GM12864 (cell line): Measurements from ENCODE around the gene PDE8A.

Source experiments
- DNase-seq: peaks from one replicate; pipeline ENCODE4 v3.0.0-alpha.2; 2011; ENCODE audit warnings: low read depth
- H3K4me3 ChIP-seq: 2 replicates; pipeline ENCODE4 v1.5.1; 2011; ENCODE audit warnings: mild to moderate bottlenecking, low read depth, low read length, control low read depth
- TF ChIP-seq, protein P1 (sequence below): IDR thresholded peaks from 2 replicates; pipeline ENCODE4 v1.5.1; 2011; ENCODE audit warnings: low read depth, mild to moderate bottlenecking, moderate library complexity, low read length, control low read depth, inconsistent platforms; ENCODE audit errors: missing control alignments

The PDE8A gene

DNA sequence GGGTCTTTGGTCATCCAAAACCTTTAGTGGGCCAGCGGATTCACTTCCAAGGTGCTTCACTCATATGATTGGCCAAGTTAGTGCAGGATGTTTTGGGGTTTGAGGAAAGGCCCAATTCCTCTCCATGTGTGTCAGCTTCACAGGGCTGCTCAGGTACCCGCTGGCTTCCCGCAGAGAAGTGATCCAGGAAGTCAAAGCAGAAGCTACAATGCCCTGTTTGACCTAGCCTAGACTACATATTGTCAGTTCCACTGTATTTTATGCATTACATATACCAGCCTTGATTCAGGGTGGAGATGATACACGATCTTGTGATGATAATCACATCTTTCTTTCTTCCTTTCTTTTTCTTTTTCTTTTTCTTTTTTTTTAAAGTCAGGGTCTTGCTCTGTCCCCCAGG lies 32.1 kb downstream of the PDE8A start:
- TF ChIP-seq, protein P1, sequence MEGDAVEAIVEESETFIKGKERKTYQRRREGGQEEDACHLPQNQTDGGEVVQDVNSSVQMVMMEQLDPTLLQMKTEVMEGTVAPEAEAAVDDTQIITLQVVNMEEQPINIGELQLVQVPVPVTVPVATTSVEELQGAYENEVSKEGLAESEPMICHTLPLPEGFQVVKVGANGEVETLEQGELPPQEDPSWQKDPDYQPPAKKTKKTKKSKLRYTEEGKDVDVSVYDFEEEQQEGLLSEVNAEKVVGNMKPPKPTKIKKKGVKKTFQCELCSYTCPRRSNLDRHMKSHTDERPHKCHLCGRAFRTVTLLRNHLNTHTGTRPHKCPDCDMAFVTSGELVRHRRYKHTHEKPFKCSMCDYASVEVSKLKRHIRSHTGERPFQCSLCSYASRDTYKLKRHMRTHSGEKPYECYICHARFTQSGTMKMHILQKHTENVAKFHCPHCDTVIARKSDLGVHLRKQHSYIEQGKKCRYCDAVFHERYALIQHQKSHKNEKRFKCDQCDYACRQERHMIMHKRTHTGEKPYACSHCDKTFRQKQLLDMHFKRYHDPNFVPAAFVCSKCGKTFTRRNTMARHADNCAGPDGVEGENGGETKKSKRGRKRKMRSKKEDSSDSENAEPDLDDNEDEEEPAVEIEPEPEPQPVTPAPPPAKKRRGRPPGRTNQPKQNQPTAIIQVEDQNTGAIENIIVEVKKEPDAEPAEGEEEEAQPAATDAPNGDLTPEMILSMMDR: no peak
- H3K4me3 ChIP-seq: no peak overlapping the region
- DNase-seq: no peak

DNA sequence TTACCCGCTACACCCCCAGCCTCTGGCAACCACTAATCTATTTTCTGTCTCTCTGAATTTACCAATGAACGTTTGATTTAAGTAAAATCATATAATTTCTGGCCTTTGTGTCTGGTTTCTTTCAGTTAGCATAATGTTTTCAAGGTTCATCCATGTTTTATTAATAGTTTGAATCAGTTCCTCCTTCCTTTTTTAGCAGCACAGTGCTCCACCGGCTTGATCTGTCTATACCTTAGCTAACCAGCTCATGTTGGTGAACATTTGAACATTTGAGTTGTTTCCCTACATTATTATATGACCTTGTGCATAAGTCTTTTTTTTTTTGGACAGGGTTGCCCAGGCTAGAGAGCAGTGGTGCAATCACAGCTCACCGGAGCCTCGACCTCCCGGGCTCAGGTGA lies 33.3 kb downstream of the PDE8A start:
- no peak for DNase-seq
- no peak overlapping the region for H3K4me3 ChIP-seq
- TF ChIP-seq, protein P1: no peak

DNA sequence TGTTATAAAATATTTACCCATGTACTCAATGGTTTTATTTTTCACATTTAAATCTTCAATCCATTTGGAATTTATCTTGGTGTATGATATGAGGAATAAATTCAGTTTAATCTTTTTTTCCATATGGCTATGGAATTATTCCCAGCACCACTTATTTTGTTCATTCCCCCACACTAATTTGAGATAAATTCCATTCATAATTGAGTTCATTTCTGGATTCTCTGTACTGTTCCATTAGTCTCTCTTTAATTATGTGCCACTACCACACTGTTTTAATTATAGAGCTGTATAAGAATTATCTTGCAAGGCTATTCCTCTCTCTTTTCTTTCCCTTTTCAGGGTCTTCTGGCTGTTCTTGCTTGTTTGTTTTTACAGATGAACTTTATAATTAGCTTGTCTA lies 34.6 kb downstream of the PDE8A start:
- DNase-seq: no peak
- no peak overlapping the region for H3K4me3 ChIP-seq
- TF ChIP-seq, protein P1: no peak

DNA sequence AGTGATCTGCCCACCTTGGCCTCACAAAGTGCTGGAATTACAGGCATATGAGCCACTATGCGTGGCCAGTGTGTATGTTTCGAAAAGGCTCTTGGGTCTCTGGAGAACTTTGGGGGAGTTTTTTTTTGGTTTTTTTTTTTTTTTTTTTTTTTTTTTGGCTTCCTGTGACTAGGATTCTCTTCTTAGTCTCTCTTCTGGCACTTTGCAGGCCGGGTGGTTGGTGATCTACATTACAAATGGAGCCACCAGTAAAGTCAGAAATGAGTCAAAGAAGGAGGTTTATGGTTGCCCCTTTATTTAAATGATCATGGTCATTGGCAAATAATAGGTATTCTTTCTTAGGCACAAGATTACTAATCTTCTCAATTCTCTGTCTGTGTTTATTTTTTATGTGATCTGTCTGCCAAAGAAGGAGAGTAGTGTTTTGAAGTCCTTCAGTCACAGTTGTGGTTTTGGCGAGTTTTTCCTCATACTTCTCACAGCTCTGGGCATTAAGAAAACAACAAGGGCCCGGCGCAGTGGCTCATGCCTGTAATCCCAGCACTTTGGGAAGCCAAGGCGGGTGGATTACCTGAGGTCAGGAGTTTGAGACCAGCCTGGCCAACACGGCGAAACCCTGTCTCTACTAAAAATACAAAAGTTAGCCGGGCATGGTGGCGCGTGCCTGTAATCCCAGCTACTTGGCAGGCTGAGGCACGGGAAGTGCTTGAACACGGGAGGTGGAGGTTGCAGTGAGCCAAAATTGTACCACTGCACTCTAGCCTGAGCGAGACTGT lies 38.3 kb downstream of the PDE8A start:
- no peak for DNase-seq
- TF ChIP-seq, protein P1: no peak

DNA sequence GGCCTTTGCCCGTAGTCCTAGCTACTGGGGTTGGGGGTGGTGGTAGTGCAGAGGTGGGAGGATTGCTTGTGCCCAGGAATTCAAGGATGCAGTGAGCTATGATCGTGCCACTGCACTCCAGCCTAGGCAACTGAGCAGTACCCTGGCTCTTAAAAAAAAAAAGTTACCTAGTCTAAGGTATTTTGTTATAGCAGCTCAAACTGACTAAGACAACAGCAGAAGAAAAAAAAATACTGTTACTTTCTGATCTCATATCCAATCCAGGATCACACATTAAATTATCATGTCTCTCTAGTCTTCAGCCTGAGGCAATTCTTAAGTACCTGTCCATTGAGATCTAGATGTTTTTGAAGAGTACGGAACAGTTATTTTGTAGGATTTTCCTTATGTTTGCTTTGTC lies 39.8 kb downstream of the PDE8A start:
- H3K4me3 ChIP-seq: no peak overlapping the region
- TF ChIP-seq, protein P1: no peak
- DNase-seq: no peak

More for the DNA sequence above, 38.3 kb downstream of the PDE8A start:
- H3K4me3 ChIP-seq: no peak overlapping the region

DNA sequence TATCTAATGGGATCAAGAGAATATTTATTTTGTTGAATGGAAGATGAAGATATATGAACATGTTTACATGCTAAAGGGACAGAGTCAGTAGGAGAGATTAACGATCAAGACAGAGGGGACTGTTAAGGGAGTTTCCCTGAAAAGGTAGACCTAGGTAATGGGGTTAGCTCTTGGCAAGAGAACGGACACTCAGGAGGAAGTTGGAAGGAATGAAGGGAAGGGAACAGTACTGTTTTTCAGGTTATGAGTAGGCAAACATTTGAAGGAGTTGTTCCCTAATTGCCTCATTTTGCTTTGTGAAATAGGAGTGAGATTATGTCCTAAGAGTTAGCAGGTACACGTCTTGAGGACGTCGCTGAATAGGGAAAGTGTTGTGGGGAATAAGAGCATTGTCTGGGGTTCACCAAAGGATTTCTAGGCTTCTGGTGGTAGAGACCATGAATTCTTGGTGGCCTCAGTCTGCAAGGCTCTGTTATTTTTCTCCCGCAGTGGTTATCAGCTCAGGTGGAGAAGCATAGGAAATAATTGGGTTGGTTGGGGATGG lies 41.3 kb downstream of the PDE8A start:
- no peak overlapping the region for H3K4me3 ChIP-seq
- no peak for DNase-seq
- TF ChIP-seq, protein P1: no peak

DNA sequence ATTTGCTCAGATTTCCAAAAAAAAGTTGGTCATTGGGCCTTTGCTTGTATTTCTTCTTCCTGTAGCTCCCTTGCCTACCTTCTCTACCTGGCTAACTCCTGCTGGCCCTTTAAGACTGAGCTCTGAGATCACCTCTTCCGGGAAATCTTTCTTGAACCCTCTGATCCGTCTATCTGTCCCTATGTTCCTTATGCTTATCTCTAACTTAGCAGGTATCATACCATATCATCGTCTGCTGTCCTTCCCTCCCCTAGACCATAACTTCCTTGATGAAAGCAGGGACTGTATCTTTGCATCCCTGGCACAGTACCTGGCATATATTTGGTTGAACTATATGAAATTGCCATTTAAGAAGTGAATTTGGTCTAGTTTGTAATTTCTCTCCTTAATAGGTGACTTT lies 42.3 kb downstream of the PDE8A start:
- TF ChIP-seq, protein P1: no peak
- H3K4me3 ChIP-seq: no peak overlapping the region
- DNase-seq: no peak
